ENCODE measurements around the gene SCPEP1. TPM values are rescaled to one million over a fixed set of nuclear protein-coding genes. Genes with fewer than 3 reads are reported as not detected.

Gene SCPEP1
- total and polyA plus RNA-seq, 12 donors, result 194 to 487 (median 251) TPM

DNA sequence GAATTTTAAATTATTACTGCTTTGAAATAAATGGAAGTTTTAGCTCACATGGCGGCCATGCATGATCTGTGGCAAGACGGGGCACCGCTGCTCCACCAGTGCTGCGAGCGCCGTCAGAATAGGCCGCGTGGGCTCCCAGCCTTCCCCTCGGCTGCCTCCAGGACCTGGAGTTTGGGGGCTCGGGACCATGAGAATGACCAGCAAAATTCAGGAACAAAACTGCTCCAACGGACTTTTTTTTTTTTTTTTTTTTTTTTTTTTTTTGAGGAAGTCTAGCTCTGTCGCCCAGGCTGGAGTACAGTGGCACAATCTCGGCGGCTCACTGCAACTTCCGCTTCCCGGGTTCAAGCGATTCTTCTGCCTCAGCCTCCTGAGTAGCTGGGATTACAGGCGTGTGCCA, 68.8 kb downstream of the SCPEP1 start:
- intact Hi-C loops (cut with DNase I), result no loop called here
- H3K4me3 ChIP-seq, result peak overlapping the region in 1 of 4 donors; percentile 51
- H3K9me3 ChIP-seq (replicated peaks in 1 of 3), result no peaks in the 10 kb centered on the region
- peaks cover 7% of the 10 kb centered on the region for H3K27me3 ChIP-seq
- TF ChIP-seq, protein P1, sequence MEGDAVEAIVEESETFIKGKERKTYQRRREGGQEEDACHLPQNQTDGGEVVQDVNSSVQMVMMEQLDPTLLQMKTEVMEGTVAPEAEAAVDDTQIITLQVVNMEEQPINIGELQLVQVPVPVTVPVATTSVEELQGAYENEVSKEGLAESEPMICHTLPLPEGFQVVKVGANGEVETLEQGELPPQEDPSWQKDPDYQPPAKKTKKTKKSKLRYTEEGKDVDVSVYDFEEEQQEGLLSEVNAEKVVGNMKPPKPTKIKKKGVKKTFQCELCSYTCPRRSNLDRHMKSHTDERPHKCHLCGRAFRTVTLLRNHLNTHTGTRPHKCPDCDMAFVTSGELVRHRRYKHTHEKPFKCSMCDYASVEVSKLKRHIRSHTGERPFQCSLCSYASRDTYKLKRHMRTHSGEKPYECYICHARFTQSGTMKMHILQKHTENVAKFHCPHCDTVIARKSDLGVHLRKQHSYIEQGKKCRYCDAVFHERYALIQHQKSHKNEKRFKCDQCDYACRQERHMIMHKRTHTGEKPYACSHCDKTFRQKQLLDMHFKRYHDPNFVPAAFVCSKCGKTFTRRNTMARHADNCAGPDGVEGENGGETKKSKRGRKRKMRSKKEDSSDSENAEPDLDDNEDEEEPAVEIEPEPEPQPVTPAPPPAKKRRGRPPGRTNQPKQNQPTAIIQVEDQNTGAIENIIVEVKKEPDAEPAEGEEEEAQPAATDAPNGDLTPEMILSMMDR (IDR thresholded peaks at IDR 0.05), result no peak
- no peak for TF ChIP-seq POLR2A (IDR thresholded peaks at IDR 0.05)
- H3K27ac ChIP-seq, result peak overlapping the region in 2 of 5 donors; percentile 26 to 50
- peak in 1 of 7 donors; percentile 18 for DNase-seq
- H3K36me3 ChIP-seq (replicated peaks in 1 of 2), result no peaks in the 10 kb centered on the region
- WGBS, 4 donors, result 66 to 80% (median 79%) methylated on average over 17 to 18 of the region's 18 CpGs
- peaks cover 7 to 13% of the 10 kb centered on the region in 2 donors for H3K4me1 ChIP-seq (replicated peaks in 1 of 2)

DNA sequence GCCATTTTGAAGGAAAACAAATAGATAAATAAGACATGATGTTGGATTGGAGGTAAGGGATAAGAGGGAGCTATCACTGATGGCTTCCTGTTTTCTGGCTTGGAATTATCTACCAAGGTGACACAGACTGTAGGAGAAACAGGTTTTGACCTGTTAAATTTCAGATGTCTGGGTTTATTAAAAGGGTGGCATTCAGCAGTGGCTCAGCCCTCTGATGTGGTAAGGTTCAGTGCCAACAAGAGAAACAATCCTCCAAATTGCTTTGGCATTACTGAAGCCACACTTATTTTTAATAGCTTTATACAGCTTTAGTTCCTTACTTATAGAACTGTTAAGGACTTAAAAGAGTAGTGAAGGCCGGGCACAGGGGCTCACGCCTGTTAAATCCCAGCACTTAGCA, 70.2 kb downstream of the SCPEP1 start:
- DNase-seq, result no peak
- no peaks in the 10 kb centered on the region for H3K9me3 ChIP-seq (replicated peaks in 1 of 3)
- TF ChIP-seq, protein P1 (IDR thresholded peaks at IDR 0.05), result no peak
- TF ChIP-seq POLR2A (IDR thresholded peaks at IDR 0.05), result no peak
- H3K27me3 ChIP-seq, result peaks cover 7% of the 10 kb centered on the region
- intact Hi-C loops (cut with DNase I), result no loop called here
- 89 to 98% (median 96%) methylated on average over 2 of the region's 2 CpGs for WGBS, 4 donors
- H3K4me3 ChIP-seq, result no peak overlapping the region
- peaks cover 7 to 13% of the 10 kb centered on the region in 2 donors for H3K4me1 ChIP-seq (replicated peaks in 1 of 2)
- no peak overlapping the region for H3K27ac ChIP-seq
- H3K36me3 ChIP-seq (replicated peaks in 1 of 2), result no peaks in the 10 kb centered on the region

DNA sequence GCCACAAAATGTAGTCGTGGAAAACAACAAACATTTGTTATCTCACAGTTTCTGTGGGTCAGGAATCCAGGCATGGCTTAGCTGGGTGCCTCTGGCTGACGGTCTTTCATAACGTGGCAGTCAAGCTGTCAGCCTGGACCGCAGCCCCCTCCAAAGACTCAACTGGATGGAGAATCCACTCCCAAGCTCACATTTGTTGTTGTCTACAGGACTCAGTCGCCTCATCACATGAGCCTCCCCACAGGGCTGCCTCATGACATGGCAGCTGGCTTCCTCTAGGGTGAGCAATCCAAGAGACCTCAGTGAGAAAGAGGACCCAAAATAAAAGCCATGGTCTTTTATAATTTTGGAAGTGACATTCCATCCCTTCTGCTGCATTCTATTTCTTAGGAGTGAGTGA, 72.4 kb downstream of the SCPEP1 start:
- no peak for DNase-seq
- TF ChIP-seq POLR2A (IDR thresholded peaks at IDR 0.05), result no peak
- TF ChIP-seq, protein P1 (IDR thresholded peaks at IDR 0.05), result no peak
- intact Hi-C loops (cut with DNase I), result no loop called here
- Histone ChIP-seq H3K9me3 (replicated peaks in 1 of 3) (no peaks in the 10 kb centered on the region), H3K27me3 (peaks cover 2% of the 10 kb centered on the region), H3K4me1 (replicated peaks in 1 of 2) (peaks cover 12 to 16% of the 10 kb centered on the region in 2 donors), H3K27ac (no peak overlapping the region), H3K4me3 (no peak overlapping the region), H3K36me3 (replicated peaks in 1 of 2) (no peaks in the 10 kb centered on the region)
- WGBS, 4 donors, result 60 to 80% (median 77%) methylated on average over 5 of the region's 5 CpGs

DNA sequence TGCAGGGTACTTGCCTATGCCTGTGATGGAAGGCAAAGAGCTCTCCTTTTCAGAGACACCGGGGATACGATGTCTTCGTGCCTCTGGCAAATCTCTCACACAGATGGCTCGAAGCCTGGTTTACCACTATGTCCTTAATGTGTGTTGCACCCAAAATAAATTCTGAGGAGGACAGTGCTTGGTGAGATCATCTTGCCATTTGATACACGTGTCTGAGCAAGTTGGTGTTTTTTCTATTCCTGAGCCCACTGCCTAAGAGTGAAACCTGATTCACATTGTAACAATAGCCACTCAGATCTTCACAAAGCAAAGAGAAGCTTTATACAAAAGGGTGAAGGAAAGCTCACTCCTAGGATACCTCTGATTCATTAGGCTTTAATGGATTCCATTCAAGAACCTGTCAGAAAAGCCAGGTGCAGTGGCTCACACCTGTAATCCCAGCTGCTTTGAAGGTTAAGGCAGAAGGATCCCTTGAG, 74.0 kb downstream of the SCPEP1 start:
- Histone ChIP-seq H3K9me3 (replicated peaks in 1 of 3) (no peaks in the 10 kb centered on the region), H3K27ac (no peak overlapping the region), H3K27me3 (no peaks in the 10 kb centered on the region), H3K4me1 (replicated peaks in 1 of 2) (peaks cover 5% of the 10 kb centered on the region in 2 donors), H3K4me3 (no peak overlapping the region), H3K36me3 (replicated peaks in 1 of 2) (no peaks in the 10 kb centered on the region)
- no peak for TF ChIP-seq POLR2A (IDR thresholded peaks at IDR 0.05)
- TF ChIP-seq, protein P1 (IDR thresholded peaks at IDR 0.05), result no peak
- intact Hi-C loops (cut with DNase I), result no loop called here
- no peak for DNase-seq
- 74 to 81% (median 78%) methylated on average over 4 to 5 of the region's 5 CpGs for WGBS, 4 donors

Other genes with a start within 250 kb of the SCPEP1 start
- gene C17orf67, start 144.2 kb upstream of the SCPEP1 start, total RNA-seq, result under 1 TPM in 7 of 9 donors, not detected in 2; 0.37 to 0.92 (median 0.56) TPM
- gene C17orf67, start 144.2 kb upstream of the SCPEP1 start, polyA plus RNA-seq, result 1 to 10 TPM in 2 of 3 donors, under 1 TPM in 1; 0.29 to 3.3 (median 1.9) TPM
- gene DGKE, start 144.0 kb upstream of the SCPEP1 start, total RNA-seq, result 1 to 10 TPM in 8 of 9 donors, under 1 TPM in 1; 0.97 to 8.4 (median 4.1) TPM
- gene DGKE, start 144.0 kb upstream of the SCPEP1 start, polyA plus RNA-seq, result 1 to 10 TPM; 1.7 to 5.1 (median 1.9) TPM
- 10 to 100 TPM; 14.8 to 82.4 (median 58.6) TPM for gene TRIM25, start 64.1 kb upstream of the SCPEP1 start, total RNA-seq
- 10 to 100 TPM; 12.6 to 56.6 (median 23.6) TPM for gene TRIM25, start 64.1 kb upstream of the SCPEP1 start, polyA plus RNA-seq
- gene COIL, start 17.1 kb upstream of the SCPEP1 start, total RNA-seq, result 10 to 100 TPM in 4 of 9 donors, 1 to 10 TPM in 5; 4.3 to 16.7 (median 9.3) TPM
- gene COIL, start 17.1 kb upstream of the SCPEP1 start, polyA plus RNA-seq, result 10 to 100 TPM in 1 of 3 donors, 1 to 10 TPM in 2; 6.3 to 14.8 (median 8.4) TPM
- gene AKAP1, start 107.1 kb downstream of the SCPEP1 start, total RNA-seq, result 100 to 1,000 TPM in 1 of 9 donors, 10 to 100 TPM in 8; 14.0 to 259 (median 30.0) TPM
- gene AKAP1, start 107.1 kb downstream of the SCPEP1 start, polyA plus RNA-seq, result 10 to 100 TPM; 15.2 to 46.6 (median 16.2) TPM